NB4 (cell line): ENCODE data around the gene PSMD13.

Source experiments
- CTCF ChIP-seq: IDR thresholded peaks from one replicate; pipeline ENCODE4 v1.5.1; 2012; ENCODE audit warnings: low read depth, low read length
- MAX ChIP-seq: IDR thresholded peaks from 2 replicates; pipeline ENCODE4 v1.6.1; 2011; ENCODE audit warnings: low read depth, low read length
- MYC ChIP-seq: IDR thresholded peaks from 2 replicates; pipeline ENCODE4 v1.6.1; 2011; ENCODE audit warnings: low read depth, low read length
- POLR2A ChIP-seq: IDR thresholded peaks from 2 replicates; pipeline ENCODE4 v1.6.1; 2011; ENCODE audit warnings: mild to moderate bottlenecking; ENCODE audit not compliant: insufficient read length; ENCODE audit errors: extremely low read depth

GRCh38 chr11:197741-198235 lies 39.0 kb upstream of the PSMD13 start:
- TF ChIP-seq CTCF (no peak), POLR2A (no peak), MAX (no peak), MYC (no peak)
